Effector CD8-positive, alpha-beta T cell (primary cell): Measurements from ENCODE around the gene CUEDC1.

ENCODE experiments used
- DNase-seq: peaks from one replicate; lab custom pipeline; 2025; lab: John Stamatoyannopoulos, UW

CUEDC1 gene

DNA sequence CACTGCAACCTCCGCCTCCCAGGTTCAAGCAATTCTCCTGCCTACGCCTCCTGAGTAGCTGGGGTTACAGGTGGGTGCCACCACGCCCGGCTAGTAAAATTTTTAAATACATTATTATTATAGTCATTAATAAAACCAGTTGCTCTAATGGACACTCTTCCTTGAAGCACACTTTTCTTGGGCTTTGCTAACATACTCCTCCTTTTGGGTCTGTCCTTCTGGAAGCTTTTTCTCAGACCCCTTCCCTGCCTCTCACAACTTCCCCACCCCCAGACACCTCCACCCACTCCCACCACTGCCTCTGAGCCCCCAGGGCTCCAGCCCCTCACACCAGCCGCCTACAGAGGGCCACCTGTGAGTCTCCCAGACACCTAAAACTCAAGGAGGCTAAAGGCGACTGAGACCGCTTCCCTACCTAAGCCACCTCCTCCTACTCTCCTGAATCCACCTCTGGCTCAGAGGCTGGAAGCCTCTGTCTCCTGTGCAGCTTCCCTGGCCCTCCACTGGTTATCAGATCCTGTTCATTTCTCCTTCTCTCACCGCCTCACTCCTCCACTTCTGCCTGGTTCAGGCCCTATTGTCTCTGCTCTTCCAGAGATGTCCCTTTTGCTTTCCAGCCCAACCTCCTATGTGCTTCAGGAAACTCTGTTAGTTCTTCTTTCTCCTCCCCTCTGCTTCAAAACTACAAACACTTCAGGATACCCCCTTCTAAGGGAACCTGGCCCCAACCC lies 2.1 kb upstream of the CUEDC1 start:
- DNase-seq: no peak

- DNase-seq: no peak
These were observed 1.3 kb upstream of the CUEDC1 start for GRCh38 chr17:57956291-57957119.

DNA sequence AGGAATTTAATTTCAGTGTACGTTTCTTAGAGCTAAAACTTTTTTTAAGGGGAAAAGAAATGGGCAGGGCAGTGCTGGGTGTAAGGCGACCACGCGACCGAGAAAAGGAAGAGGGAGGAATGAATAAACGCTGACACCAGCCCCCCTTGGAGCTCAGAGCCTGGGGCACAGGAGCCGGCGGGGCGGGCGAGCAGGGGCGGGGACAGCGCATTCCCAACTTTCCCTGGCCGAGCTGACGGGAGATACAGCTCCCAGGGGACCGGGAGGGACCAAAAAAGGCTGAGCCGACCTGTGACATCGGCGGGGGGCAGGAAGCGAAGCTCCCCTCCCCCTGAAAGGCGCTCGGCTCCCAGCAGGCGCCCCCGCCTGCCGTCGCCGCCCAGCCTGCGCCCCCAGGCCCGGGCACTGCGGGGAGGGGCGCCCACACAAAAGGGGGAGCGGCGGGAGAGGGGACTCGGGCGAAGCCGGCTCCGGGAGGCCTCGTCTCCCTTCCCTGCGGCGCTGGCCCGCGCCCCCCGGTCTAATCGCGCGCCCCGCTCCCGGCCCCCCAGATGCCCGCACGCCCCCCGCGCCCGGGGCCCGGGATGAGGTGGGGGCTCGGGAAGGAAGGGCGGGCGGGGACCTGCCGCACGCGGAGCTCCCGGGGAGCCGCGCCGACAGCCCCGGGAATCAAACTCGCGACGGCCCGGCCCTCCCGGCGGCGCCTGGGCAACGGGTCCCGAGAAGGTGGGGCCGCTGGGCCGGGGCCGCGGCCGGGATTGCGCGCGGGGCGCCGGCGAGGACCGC lies 622 bp downstream of the CUEDC1 start:
- no peak for DNase-seq

DNA sequence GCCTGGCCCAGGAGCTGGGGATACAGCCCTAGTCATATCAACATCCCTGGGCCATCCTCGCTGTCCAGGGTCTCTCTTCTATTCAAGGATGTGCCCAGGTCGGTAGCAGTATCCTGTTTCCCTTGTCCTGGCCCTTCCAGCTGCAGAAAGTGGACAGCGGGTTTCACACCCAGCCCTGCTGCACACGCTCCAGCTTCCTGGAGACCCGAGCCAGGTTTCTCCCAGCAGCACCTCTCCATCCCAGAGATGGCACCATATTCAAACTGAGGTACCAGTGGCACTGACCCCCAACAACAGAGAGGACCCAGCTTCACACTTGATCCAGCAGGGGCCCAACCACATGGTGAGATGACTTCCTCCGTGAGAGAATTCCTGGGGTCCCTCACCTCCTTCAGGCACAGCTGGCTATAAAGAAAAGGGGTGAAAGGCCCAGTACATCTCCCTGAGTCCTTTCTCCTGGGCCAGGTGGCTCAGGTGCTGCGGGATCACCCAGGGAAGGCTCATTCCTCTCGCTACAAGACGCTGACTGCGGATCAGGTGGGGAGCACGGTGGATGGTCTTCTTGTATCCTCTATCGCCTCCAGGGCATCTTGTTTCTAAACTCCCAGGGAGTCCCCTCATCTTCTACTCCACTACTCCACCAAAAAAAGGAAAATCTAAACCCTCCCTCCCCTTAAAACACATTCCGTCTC lies 1.4 kb downstream of the CUEDC1 start:
- no peak for DNase-seq

- no peak for DNase-seq
These were observed 2.0 kb downstream of the CUEDC1 start for GRCh38 chr17:57953219-57953618.

DNA sequence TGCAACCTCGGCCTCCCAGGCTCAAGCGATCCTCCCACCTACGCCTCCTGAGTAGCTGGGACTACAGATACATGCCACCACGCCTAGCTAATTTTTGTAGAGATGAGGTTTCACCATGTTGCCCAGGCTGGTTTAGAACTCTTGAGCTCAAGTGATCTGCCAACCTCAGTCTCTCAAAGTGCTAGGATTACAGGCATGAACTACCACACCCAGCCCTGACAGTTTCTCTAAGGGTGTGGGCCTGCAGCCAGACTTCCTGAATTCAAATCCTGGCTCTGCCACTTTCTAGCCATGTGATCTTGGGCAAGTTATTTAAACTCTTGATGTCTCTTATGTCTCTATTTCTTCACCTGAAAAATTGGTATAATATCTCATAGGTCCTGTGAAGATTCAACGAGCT lies 5.6 kb downstream of the CUEDC1 start:
- DNase-seq: no peak

DNA sequence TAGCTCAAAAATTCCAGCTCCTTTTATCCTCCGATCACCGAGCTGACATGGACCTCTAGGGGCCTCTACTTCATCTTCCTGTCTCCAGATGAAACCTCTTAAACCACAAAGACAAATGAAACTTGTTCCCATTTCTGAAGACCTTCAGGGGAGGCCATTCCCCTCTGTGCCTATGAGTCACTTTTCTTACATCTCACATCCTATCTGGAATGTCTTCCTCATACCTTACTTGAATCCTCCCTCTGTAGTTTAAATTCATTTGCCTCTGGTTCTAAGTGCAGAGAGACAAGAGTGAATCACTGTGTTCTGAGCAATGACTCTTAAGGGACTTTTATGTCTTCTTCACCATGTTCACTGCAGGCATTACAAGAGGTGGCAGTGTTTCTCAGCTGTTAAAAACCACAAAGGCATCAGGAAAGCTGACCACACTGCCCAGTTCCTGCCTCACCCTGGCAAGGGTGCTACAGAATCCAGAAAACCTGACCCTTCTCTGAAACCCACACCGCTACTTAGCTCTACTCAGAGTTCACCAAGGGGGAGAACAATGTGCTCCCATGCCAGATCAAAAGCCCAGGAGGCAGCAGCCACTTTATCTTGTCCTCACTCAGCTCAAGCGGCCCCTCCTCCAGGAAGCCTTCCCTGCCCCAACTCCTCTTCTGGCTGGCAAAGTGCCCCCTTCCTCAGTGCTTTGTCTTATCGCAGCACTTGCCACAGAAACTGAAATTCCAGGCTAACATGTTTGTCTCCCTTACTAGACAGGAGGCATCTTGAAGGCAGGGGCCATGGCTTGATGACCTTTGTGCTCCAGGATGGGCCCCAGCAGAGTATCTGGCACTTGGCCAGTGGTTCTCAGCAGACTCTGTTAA lies 6.4 kb downstream of the CUEDC1 start:
- no peak for DNase-seq

GRCh38 chr17:57948169-57948554 lies 7.0 kb downstream of the CUEDC1 start:
- no peak for DNase-seq

GRCh38 chr17:57947369-57947768 lies 7.8 kb downstream of the CUEDC1 start:
- no peak for DNase-seq

DNA sequence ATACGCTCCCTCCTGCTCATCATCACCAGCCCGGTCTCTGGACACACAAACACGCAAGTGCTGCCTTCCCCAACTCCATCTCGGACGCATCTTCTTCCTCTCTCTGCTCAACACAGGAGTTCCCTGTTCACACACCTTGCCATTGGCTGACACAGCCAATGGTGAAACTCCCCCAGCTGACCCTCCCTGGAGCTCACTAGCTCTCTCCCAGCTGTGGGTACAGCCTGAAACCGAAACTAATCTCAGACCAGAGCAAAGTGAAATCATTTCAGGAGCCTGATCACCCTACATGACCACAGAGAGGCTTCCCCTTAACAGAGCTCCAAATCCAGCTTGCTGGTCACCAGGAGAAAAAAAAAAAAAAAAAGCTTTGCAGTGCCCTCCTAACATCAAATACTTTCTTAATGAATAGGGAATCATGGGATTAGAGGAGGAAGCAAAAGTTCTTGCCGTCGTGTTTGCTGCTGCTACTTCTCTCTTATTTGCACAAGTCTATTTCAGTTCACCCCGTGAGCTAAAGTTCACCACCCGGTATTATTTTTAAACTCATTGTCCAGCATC lies 8.3 kb downstream of the CUEDC1 start:
- no peak for DNase-seq

GRCh38 chr17:57945996-57946797 lies 9.0 kb downstream of the CUEDC1 start:
- no peak for DNase-seq

- no peak for DNase-seq
These were observed 10.3 kb downstream of the CUEDC1 start for GRCh38 chr17:57944908-57945307.

DNA sequence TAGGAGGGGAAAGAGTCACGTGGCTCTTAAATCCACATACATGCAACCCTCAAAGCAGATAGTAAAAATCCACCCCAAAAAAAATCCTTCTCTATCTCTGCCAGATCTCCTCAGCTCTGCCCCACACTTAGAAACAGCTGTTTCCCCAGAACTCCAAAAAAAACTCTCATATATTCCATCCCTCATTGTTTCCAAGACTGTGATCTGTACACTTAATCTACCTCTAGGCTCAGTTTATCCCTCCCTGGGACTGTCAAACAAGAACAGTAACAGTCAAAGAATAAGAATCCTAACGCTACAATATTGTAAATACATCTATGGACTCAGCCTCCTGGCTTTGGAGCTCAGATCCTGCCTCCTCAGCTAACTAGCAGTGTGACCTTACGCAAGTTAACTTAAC lies 11.6 kb downstream of the CUEDC1 start:
- DNase-seq: no peak

DNA sequence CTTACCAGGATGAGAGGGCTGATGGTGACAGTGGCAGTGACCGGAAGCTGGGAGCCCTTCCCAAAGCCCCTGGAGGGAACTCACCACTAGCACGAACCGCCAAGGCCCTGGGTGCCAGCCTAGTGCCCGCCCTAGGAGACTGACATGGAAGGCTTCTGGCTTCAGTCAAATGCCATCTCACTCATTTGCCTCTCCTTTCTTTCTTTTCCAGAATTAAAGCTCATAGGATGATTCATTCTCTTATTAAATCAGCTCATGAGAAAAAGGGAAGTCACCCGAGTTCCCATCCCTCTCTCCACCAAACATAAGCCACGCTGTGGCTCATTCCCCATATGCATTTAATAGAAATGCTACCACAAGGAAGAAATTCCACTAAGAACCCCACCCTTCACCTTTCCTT lies 12.1 kb downstream of the CUEDC1 start:
- DNase-seq: no peak

GRCh38 chr17:57941384-57942370 lies 13.5 kb downstream of the CUEDC1 start:
- DNase-seq: no peak

- no peak for DNase-seq
These were observed 14.4 kb downstream of the CUEDC1 start for GRCh38 chr17:57940653-57941329.

DNA sequence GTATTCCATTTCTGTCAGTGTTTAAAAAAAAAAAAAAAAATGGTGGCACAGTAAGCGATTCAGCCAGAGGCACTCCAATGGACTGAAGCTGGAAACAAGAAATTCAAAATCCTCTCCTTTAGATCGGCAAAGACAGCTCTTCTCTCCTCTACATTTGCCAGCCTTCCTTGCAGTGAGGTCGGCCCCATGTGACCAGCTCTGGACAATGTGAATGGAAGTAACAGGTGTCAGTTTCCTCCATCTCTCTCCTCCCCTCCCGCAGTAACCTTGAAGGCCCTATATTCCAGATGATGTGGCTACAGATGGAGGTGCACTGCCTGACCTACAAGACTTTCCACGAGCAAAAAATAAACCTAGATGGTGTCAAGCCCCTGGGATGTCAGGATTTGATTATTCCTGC lies 15.0 kb downstream of the CUEDC1 start:
- no peak for DNase-seq

DNA sequence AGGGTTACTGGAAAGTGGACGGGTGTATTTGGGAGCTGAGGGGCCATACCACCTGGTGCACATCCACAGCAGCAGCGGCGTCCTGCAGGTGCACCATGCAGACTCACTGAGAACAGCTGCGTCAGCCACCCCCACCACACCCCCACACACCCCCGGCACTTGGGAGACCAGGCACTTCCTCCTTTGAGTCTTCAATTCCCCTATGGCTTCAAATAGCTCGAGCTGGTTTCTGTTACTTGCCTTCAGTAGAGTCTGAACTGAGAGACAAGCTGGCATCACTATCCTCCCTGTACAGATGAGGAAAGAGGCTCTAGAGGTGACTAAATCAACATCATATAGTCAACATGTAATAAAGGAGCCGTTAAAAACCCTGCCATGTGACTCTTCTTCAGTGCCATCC lies 15.4 kb downstream of the CUEDC1 start:
- no peak for DNase-seq
